Mucosa of descending colon (tissue), 3 donors: Measurements from ENCODE around the gene CTSE. TPM values are rescaled to one million over a fixed set of nuclear protein-coding genes. Genes with fewer than 3 reads are reported as not detected.

Experiments
- ATAC-seq: fragments of 200-7000 bp; cut with Tn5 transposase; one replicate; pipeline ENCODE4 v1.9.1; 2020; ENCODE audit warnings: mild to moderate bottlenecking, moderate library complexity
- DNase-seq, 3 donors: peaks; one replicate each; pipeline ENCODE4 v3.0.0-alpha.2; 2020
- H3K36me3 ChIP-seq: fragments of 200-600 bp; one replicate; pipeline ENCODE4 v1.8.0; 2021; ENCODE audit warnings: low read depth, mild to moderate bottlenecking
- H3K4me1 ChIP-seq: fragments of 200-600 bp; one replicate; pipeline ENCODE4 v1.8.0; 2021; ENCODE audit warnings: low read depth, mild to moderate bottlenecking
- H3K4me3 ChIP-seq: fragments of 200-600 bp; one replicate; pipeline ENCODE4 v1.8.0; 2021; ENCODE audit warnings: mild to moderate bottlenecking
- H3K9me3 ChIP-seq: fragments of 200-600 bp; one replicate; pipeline ENCODE4 v1.8.0; 2021; ENCODE audit warnings: mild to moderate bottlenecking
- intact Hi-C, 2 donors: fragments of 100-400 bp; cut with DNase I in 1 of 2; cut with micrococcal nuclease in 1 of 2; formaldehyde crosslinking; loops; one replicate each; pipeline versions ENCODE4 v1.11.0 to v1.11.1; 2022; cut with DNase I, micrococcal nuclease
- total RNA-seq, 3 donors: library from RNA; stranded (reverse); fragmentation: NEBNext Ultra II Directional in 2 of 3; extraction: Animal tissue kit (Norgen Biotek cat#: 25700) in 2 of 3; gene quantifications; one replicate each; pipeline versions ENCODE4 v1.2.1 to v1.2.4, GENCODE V29; 2021 to 2023
- TF ChIP-seq, protein P1 (sequence below): fragments of 200-600 bp; IDR thresholded peaks from one replicate; pipeline ENCODE4 v1.8.0; 2022; ENCODE audit warnings: antibody characterized with exemption, mild to moderate bottlenecking
- donor health status: DM: no; HTN: no; CAD: no; lungs with moderate emphysema.
- donor health status: DM: no; HTN: no; CAD: no.
- donor health status: DM: no; HTN: yes; CAD: no.

Gene CTSE
- total RNA-seq, 3 donors from 2014 or later, result 6.5 to 26.1 (median 17.7) TPM

- no peak for ATAC-seq
- intact Hi-C loops, result no loop called here
Measured at GRCh38 chr1:205972081-205972480, 51.6 kb downstream of the CTSE start.

GRCh38 chr1:205971082-205971481, 52.6 kb downstream of the CTSE start:
- no peaks in the 10 kb centered on the region for H3K4me1 ChIP-seq
- no peak for ATAC-seq
- TF ChIP-seq, protein P1, sequence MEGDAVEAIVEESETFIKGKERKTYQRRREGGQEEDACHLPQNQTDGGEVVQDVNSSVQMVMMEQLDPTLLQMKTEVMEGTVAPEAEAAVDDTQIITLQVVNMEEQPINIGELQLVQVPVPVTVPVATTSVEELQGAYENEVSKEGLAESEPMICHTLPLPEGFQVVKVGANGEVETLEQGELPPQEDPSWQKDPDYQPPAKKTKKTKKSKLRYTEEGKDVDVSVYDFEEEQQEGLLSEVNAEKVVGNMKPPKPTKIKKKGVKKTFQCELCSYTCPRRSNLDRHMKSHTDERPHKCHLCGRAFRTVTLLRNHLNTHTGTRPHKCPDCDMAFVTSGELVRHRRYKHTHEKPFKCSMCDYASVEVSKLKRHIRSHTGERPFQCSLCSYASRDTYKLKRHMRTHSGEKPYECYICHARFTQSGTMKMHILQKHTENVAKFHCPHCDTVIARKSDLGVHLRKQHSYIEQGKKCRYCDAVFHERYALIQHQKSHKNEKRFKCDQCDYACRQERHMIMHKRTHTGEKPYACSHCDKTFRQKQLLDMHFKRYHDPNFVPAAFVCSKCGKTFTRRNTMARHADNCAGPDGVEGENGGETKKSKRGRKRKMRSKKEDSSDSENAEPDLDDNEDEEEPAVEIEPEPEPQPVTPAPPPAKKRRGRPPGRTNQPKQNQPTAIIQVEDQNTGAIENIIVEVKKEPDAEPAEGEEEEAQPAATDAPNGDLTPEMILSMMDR, result no peak
- no peaks in the 10 kb centered on the region for H3K36me3 ChIP-seq
- H3K4me3 ChIP-seq, result no peak overlapping the region
- no peak for DNase-seq
- intact Hi-C loops, result no loop called here
- H3K9me3 ChIP-seq, result no peaks in the 10 kb centered on the region

More at GRCh38 chr1:205972081-205972480, 51.6 kb downstream of the CTSE start:
- no peak for DNase-seq
- Histone ChIP-seq H3K4me1 (no peaks in the 10 kb centered on the region), H3K36me3 (no peaks in the 10 kb centered on the region), H3K4me3 (no peak overlapping the region), H3K9me3 (no peaks in the 10 kb centered on the region)
- TF ChIP-seq, protein P1, result no peak

DNA sequence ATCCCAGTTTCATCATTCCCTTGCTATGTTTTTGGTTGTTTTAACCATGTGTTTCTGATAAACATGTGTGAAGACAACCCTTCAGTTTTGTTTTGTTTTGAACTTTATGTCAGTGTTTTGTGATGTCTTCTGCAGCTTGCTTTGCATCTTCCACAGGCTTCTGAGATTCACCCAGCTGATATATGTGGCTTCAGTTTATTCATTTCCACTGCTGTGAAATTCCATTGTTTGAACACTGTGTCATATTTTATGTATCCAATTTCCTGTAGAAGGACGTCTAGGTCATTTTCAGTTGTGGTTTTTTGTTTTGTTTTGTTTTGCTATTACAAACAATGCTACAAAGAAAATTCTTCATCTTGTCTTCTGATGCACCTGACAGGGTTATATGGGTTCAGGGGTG, 53.2 kb downstream of the CTSE start:
- TF ChIP-seq, protein P1, result no peak
- H3K4me3 ChIP-seq, result no peak overlapping the region
- H3K9me3 ChIP-seq, result no peaks in the 10 kb centered on the region
- H3K4me1 ChIP-seq, result no peaks in the 10 kb centered on the region
- intact Hi-C loops, result no loop called here
- H3K36me3 ChIP-seq, result no peaks in the 10 kb centered on the region
- no peak for DNase-seq
- no peak for ATAC-seq

GRCh38 chr1:205969229-205969628, 54.5 kb downstream of the CTSE start:
- intact Hi-C loops, result no loop called here
- H3K36me3 ChIP-seq, result no peaks in the 10 kb centered on the region
- DNase-seq (no peak), ATAC-seq (no peak)
- no peaks in the 10 kb centered on the region for H3K4me1 ChIP-seq
- TF ChIP-seq, protein P1, result no peak
- H3K9me3 ChIP-seq, result no peaks in the 10 kb centered on the region
- no peak overlapping the region for H3K4me3 ChIP-seq

GRCh38 chr1:205967554-205968335, 56.0 kb downstream of the CTSE start:
- Histone ChIP-seq H3K4me1 (no peaks in the 10 kb centered on the region), H3K9me3 (no peaks in the 10 kb centered on the region), H3K4me3 (no peak overlapping the region), H3K36me3 (no peaks in the 10 kb centered on the region)
- intact Hi-C loops, result no loop called here
- no peak for ATAC-seq
- TF ChIP-seq, protein P1, result no peak
- no peak for DNase-seq
